IPS-15b (cell line): ENCODE results near the gene DNAJC11.
A peak's percentile ranks its signal among the peaks of the same experiment; 100 is the strongest.
"Not testable (repeated sequence)": the region's sequence is repeated elsewhere in the genome, so short reads cannot be mapped to it uniquely, and the experiment has no call there.

Source experiments
- H3K27me3 ChIP-seq: one replicate; pipeline ENCODE4 v1.6.1; 2013; ENCODE audit warnings: low read length; ENCODE audit not compliant: control insufficient read depth, insufficient read depth
- H3K36me3 ChIP-seq: one replicate; pipeline ENCODE4 v1.6.1; 2013; ENCODE audit warnings: low read length; ENCODE audit not compliant: control insufficient read depth, insufficient read depth
- H3K4me1 ChIP-seq: one replicate; pipeline ENCODE4 v1.6.1; 2013; ENCODE audit warnings: mild to moderate bottlenecking, low read length; ENCODE audit not compliant: control insufficient read depth, insufficient read depth
- H3K4me3 ChIP-seq: one replicate; pipeline ENCODE4 v1.5.1; 2013; ENCODE audit warnings: low read depth, low read length
- H3K9ac ChIP-seq: one replicate; pipeline ENCODE4 v1.6.1; 2013; ENCODE audit warnings: low read depth, mild to moderate bottlenecking, low read length
- H3K9me3 ChIP-seq: one replicate; pipeline ENCODE4 v1.6.1; 2013; ENCODE audit warnings: mild to moderate bottlenecking, low read length; ENCODE audit not compliant: control insufficient read depth, insufficient read depth

Gene DNAJC11, protein sequence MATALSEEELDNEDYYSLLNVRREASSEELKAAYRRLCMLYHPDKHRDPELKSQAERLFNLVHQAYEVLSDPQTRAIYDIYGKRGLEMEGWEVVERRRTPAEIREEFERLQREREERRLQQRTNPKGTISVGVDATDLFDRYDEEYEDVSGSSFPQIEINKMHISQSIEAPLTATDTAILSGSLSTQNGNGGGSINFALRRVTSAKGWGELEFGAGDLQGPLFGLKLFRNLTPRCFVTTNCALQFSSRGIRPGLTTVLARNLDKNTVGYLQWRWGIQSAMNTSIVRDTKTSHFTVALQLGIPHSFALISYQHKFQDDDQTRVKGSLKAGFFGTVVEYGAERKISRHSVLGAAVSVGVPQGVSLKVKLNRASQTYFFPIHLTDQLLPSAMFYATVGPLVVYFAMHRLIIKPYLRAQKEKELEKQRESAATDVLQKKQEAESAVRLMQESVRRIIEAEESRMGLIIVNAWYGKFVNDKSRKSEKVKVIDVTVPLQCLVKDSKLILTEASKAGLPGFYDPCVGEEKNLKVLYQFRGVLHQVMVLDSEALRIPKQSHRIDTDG

DNA sequence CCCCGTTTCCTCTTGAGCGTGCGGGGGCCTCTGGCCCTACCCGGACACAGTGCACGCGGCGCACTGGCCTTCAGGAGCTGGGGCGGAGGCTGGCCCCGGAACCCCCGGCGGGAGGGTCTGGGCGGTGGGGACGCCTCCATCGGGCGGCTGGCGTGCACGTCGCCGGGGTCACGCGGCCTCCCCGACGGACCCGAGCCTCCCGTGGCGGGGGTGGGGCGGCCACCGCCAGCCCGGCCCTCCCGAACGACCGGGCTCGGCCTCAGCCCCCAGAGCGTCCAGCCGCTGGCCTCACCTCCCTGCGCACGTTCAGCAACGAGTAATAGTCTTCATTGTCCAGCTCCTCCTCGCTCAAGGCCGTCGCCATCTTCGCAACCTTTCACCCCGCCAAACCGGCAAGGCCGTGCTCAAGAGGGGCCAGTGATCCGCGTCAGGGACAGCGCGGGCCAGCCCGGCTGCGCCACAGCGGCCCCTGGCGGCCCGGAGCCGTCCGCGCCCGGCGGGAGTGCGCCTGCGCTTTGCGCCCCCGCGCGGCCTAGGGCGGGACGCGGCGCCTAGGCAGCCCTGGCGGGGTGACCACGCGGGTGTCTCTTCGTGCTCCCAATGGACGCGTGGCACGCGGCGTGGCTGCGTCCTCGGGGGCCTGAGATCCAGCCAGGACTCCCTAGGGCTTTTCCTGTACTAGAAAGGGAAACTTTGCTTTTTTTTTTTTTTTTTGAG is at the start of gene DNAJC11:
Gene DNAJC11 (minus strand): TSS at position 380 of the 717 bp plus-strand sequence. CDS start 16 bp downstream, at position 364.
- Histone ChIP-seq H3K4me3 (peak within 1 kb of the TSS; percentile 99), H3K9me3 (no peaks in the 10 kb centered on the region), H3K27me3 (no peaks in the 10 kb centered on the region), H3K4me1 (peaks cover 10% of the 10 kb centered on the region), H3K36me3 (peaks cover 3% of the 10 kb centered on the region), H3K9ac (peak within 1 kb of the TSS; percentile 98)

DNA sequence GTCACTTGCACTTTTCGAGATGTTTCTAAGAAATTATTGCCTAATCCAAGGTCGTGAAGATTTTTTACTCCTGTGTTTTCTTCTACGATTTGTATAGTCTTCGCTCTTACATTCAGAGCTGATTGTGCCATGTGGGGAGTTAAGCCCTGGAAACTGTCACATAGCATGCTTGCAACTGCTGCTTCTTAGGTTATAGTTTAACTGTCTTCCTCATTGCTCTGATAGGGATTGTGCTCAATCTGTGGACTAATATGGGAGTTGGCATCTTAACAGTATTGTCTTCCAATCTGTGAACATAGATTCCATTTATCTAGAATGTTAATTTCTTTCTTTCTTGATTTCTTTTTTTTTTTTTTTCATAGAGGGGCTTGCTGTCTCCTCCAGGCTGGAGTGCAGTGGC is 48.9 kb upstream of the DNAJC11 start:
- H3K4me1 ChIP-seq, result no peaks in the 10 kb centered on the region
- no peaks in the 10 kb centered on the region for H3K9me3 ChIP-seq
- no peaks in the 10 kb centered on the region for H3K27me3 ChIP-seq
- no peak overlapping the region for H3K4me3 ChIP-seq
- H3K9ac ChIP-seq, result no peak overlapping the region
- H3K36me3 ChIP-seq, result no peaks in the 10 kb centered on the region

DNA sequence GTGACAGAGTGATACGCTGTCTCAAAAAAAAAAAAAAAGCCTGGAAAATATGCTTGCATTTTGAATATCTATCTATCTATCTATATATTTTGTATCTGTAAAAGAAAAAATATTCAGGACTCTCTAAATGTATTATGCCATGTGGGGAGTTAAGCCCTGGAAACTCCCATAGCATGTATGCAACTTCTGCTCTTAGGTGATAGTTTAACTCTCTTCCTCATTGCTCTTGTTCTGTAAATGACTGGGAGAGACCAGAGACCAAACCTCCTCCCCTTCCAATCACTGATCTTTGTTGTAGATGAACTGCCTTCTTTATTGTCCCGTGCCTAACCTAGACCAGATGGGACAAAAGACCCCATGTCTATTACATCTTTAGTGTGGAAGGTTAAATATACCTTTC is 46.1 kb upstream of the DNAJC11 start:
- Histone ChIP-seq H3K36me3 (no peaks in the 10 kb centered on the region), H3K27me3 (no peaks in the 10 kb centered on the region), H3K4me3 (no peak overlapping the region), H3K4me1 (no peaks in the 10 kb centered on the region), H3K9me3 (no peaks in the 10 kb centered on the region), H3K9ac (no peak overlapping the region)

DNA sequence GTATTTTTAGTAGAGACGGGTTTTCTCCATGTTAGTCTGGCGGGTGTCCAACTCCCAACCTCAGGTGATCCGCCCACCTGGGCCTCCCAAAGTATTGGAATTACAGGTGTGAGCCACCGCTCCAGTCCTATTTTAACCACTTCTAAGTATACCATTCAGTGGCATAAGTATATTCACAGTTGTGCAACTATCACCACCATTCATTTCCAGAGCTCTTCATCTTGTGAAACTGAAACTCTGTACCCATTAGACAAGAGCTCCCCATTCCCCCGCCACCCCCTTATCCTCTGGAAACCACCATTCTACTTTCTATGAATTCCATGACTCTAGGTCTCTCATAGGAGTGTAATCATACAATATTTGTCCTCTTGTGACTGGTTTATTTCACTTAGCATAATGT is 43.5 kb upstream of the DNAJC11 start:
- no peaks in the 10 kb centered on the region for H3K4me1 ChIP-seq
- H3K9me3 ChIP-seq, result no peaks in the 10 kb centered on the region
- no peaks in the 10 kb centered on the region for H3K36me3 ChIP-seq
- no peak overlapping the region for H3K9ac ChIP-seq
- no peaks in the 10 kb centered on the region for H3K27me3 ChIP-seq
- H3K4me3 ChIP-seq, result no peak overlapping the region

DNA sequence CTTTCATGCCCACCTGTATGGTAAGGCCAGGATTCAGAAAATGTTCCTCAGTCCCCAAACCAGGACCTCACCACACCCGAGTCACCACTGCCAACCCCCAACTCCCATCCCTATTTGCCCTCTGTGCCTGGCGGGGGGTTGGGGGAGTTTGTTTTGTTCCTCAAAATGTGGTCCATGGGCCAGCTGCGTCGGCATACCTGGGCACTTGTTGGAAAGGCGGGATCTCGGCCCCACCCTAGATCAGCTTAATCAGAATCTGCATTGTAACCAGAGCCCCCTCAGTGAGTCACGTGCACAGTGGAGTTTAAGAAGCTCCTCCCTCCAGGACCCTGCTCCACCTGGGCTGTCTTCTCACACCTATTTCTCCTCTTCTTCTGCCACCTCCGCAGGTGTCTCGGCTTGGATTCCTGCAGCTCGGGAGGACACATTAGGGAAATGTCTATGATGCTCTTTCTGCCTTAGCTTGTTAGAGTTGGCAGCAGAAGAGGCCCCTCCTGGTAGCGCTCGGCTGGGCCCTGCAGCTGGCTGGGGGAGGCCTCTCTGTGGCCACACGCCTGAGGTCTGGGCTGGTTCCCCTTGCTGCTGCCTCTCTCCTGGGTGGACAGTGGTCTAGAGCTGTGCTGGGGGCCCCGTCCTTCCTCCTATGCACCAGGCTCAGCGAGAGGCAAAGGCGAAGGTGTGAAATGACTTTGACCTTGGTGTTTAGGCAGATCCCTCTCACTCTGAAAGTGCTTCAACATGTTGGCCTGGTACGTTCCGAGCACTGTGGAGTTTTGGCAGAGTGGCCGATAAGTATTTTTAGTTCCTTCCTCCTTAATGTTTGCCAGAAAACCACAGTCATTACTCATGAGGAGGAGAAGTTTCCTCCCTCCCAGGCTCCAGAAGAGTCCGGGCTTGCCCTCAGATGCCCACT is 41.8 kb upstream of the DNAJC11 start:
- Histone ChIP-seq H3K9ac (no peak overlapping the region), H3K36me3 (no peaks in the 10 kb centered on the region), H3K9me3 (no peaks in the 10 kb centered on the region), H3K4me3 (no peak overlapping the region), H3K27me3 (no peaks in the 10 kb centered on the region), H3K4me1 (no peaks in the 10 kb centered on the region)

DNA sequence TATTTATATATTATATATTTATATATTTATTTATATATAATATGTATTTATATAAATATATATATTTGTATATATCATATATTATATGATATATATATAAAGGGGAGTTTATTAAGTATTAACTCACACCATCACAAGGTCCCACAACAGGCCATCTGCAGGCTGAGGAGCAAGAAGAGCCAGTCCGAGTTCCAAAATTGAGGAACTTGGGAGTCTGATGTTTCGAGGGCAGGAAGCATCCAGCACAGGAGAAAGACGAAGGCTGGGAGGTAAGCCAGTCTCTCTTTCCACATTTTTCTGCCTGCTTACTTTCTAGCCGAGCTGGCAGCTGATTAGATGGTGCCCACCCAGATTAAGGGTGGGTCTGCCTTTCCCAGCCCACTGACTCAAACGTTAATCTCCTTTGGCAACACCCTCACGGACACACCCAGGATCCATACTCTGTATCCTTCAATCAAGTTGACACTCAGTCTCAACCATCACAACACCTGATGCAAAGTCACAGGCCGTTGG is 41.1 kb upstream of the DNAJC11 start:
- H3K4me1 ChIP-seq, H3K9me3 ChIP-seq, H3K36me3 ChIP-seq, H3K4me3 ChIP-seq, H3K9ac ChIP-seq, H3K27me3 ChIP-seq: not testable (repeated sequence)

DNA sequence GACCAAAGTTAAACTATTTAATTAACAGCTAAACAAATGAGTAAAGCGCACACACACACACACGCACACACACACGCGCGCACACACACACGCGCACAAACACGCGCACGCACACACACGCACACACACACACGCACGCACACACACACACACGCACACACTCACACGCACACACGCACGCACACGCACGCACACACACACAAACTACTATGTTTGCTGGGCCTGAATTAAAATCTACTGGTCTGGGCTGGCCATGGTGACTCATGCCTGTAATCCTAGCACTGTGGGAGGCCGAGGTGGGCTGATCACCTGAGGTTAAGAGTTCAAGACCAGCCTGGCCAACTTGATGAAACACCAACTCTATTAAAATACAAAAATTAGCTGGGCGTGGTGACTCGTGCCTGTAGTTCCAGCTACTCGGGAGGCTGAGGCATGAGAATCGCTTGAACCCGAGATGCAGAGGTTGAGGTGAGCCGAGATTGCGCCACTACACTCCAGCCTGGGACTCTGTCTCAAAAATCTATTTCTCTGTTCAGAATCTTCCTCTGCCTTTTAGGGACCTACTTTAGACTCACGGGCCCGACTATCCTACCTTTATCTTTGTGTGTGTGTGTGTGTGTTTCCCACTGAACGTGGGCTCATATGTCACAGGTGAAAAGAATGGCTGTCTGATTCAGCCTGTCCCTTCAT is 37.5 kb upstream of the DNAJC11 start:
- no peak overlapping the region for H3K9ac ChIP-seq
- H3K4me1 ChIP-seq, result peaks cover 3% of the 10 kb centered on the region

DNA sequence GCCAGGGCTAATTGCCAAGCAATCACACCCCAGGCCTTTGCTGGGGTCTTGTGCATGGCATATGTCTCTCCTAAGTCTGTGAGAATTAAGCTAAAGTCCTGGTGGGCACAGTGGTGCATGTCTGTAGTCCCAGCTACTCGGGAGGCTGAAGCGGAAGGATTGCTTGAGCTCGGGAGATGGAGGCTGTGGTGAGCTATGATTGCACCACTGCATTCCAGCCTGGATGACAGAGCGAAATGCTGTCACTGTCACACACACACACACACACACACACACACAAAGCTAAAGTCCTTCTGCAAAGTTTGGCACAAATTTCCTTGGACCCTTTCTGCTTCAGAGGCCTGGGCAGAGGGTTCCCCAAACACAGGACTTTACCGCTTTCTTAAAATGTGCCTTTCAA is 31.3 kb upstream of the DNAJC11 start:
- Histone ChIP-seq H3K4me1 (peaks cover 3% of the 10 kb centered on the region), H3K9ac (no peak overlapping the region), H3K9me3 (no peaks in the 10 kb centered on the region), H3K27me3 (peaks cover 6% of the 10 kb centered on the region), H3K4me3 (no peak overlapping the region), H3K36me3 (no peaks in the 10 kb centered on the region)

More for the DNA sequence above, 37.5 kb upstream of the DNAJC11 start:
- H3K4me3 ChIP-seq, result no peak overlapping the region
- H3K9me3 ChIP-seq, result no peaks in the 10 kb centered on the region
- no peaks in the 10 kb centered on the region for H3K36me3 ChIP-seq
- peaks cover 6% of the 10 kb centered on the region for H3K27me3 ChIP-seq

DNA sequence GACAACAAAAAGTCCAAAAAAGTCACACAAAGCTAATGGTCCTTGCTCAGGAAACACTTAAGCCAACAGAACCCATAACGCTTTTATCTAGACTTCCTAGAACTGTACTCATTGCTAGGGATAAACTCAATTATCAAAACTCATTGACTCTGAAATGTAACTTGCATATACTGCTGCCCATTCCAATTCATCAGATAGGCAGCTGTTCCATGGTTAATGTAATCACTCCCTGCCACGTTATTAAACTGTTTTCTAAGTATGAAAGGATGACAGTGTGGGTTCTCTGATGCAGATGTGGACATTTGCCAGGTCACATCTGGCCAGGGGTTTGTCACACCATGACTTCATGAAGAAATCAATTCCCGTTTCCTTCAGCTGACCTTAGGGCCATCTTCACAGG is 30.3 kb upstream of the DNAJC11 start:
- H3K4me1 ChIP-seq, result peaks cover 3% of the 10 kb centered on the region
- H3K9me3 ChIP-seq, result no peaks in the 10 kb centered on the region
- peaks cover 6% of the 10 kb centered on the region for H3K27me3 ChIP-seq
- no peak overlapping the region for H3K4me3 ChIP-seq
- H3K36me3 ChIP-seq, result no peaks in the 10 kb centered on the region
- no peak overlapping the region for H3K9ac ChIP-seq

DNA sequence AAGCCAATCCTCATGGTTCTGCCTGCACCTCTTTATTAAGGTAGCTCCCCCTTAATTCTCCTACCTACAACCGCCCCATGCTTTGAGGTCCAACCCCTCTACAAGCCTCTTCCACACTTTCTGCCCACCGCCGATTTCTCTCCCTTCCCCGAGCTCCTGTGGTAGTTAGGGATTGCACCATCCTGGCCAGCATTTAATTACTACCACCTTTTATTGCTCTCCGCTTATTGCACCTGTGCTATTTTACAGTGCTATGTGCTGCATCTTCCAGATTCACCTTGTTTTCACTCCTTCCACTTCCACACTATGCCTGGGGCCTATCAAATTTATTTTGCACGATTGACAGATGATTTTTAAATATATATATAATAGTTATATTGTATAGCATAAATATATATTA is 29.3 kb upstream of the DNAJC11 start:
- Histone ChIP-seq H3K4me1 (peaks cover 3% of the 10 kb centered on the region), H3K4me3 (no peak overlapping the region), H3K9me3 (no peaks in the 10 kb centered on the region), H3K27me3 (peaks cover 3% of the 10 kb centered on the region), H3K36me3 (no peaks in the 10 kb centered on the region), H3K9ac (no peak overlapping the region)

DNA sequence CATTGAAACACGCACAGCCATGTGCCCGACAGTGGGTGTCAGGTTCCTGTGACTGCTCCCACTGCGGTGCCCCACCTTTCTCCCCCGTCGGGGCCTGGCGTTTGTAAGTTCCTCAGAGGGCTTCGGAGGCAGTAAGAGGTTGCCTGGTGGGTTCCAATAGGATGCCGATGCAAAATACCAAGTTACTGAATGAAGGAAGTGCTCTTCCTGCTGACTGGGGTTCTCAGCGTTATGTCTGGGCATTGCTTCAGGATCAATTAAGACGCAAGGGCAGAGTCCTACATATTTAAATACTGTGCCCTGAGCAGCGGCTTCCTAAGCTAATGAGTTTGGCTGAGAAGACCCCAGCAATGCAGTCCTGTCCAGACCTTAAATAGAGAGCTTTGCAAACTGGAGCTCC is 28.9 kb upstream of the DNAJC11 start:
- Histone ChIP-seq H3K4me1 (no peaks in the 10 kb centered on the region), H3K27me3 (no peaks in the 10 kb centered on the region), H3K4me3 (no peak overlapping the region), H3K36me3 (no peaks in the 10 kb centered on the region), H3K9me3 (no peaks in the 10 kb centered on the region), H3K9ac (no peak overlapping the region)
